ENCODE measurements around the gene CCNY. TPM values are rescaled to one million over a fixed set of nuclear protein-coding genes. Genes with fewer than 3 reads are reported as not detected.

The CCNY gene
- total and polyA plus RNA-seq, 2 donors (not counting 1 experiment from before 2014, with no cell fraction given) = 34.1 to 64.9 TPM

DNA sequence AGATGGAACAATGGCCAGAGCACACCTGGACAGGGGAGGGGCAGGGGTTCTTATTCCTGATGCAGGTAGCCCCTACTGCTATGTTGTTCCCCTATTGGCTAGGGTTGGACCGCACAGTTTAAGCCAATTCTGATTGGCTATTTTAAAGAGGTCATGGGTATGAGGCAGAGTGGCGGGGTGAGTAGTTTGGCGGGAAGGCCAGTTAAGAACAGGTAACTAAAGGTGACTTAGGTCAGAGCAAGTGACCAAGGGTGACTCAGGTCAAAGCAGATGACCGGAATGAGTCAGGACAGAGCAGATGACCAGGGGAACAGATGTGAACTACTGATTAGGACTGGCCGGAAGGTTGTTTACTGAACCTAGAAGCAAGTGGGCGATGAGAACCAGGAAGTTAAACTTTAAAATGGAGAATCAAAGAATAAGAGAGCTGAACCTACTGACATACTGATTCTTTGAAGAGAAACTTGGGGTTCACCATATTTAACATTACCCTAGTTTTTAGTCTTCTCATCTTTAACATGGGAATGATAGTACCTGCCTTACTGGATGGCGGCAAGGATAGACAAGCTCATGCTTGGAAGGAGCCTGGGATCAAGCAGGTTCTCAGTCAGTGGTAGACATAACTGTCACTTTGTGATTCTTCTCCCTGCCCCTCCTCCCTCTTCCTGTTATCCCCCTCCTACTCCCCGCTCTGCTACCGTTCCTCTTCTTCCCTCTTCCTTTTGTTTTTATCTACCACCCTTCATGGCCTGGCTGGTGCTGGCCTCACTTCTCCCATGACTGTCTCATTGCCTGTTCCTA is 55.0 kb downstream of the CCNY start:
- Histone ChIP-seq H3K9ac (ENCODE audit: low read length) (no peak overlapping the region), H3K4me2 (replicated peaks; ENCODE audit: low read depth, low read length, poor library complexity, severe bottlenecking) (no peak overlapping the region), H4K20me1 (ENCODE audit: control insufficient read depth, insufficient read depth, low read length, poor library complexity, severe bottlenecking) (peaks cover 83% of the 10 kb centered on the region), H3K4me3 (ENCODE audit: control extremely low read depth in 1 of 5, extremely low read depth in 1 of 5, insufficient read depth in 1 of 5, low read depth in 2 of 5, low read length in 4 of 5) (no peak overlapping the region), H3K4me1 (ENCODE audit: control insufficient read depth in 2 of 2, insufficient read depth in 2 of 2, low read length in 2 of 2) (peaks cover 10 to 15% of the 10 kb centered on the region in 2 donors), H2AFZ (ENCODE audit: insufficient read depth, low read depth, low read length, poor library complexity, severe bottlenecking) (no peak overlapping the region), H3K27me3 (replicated peaks in 1 of 4; ENCODE audit: control extremely low read depth in 1 of 4, control insufficient read depth in 3 of 4, insufficient read depth in 4 of 4, low read length in 3 of 4) (no peaks in the 10 kb centered on the region), H3K27ac (ENCODE audit: low read length in 2 of 2) (no peak overlapping the region), H3K36me3 (replicated peaks in 1 of 2; ENCODE audit: control extremely low read depth in 1 of 2, control insufficient read depth in 1 of 2, extremely low read depth in 1 of 2, insufficient read depth in 2 of 2, low read length in 1 of 2) (no peaks in the 10 kb centered on the region), H3K9me3 (ENCODE audit: control extremely low read depth in 1 of 3, control insufficient read depth in 2 of 3, insufficient read depth in 1 of 3, low read length in 2 of 3) (peaks cover 6 to 26% (median 21%) of the 10 kb centered on the region in 3 donors), H3K79me2 (ENCODE audit: control insufficient read depth, insufficient read depth, low read length) (peaks cover 100% of the 10 kb centered on the region)
- peaks cover 68% of the 10 kb centered on the region for H3K4me1 Mint-ChIP-seq
- 78% methylated on average over 6 of the region's 9 CpGs for WGBS (ENCODE audit: insufficient coverage)
- no peak overlapping the region for H3K27ac Mint-ChIP-seq
- no peaks in the 10 kb centered on the region for H3K27me3 Mint-ChIP-seq
- CTCF ChIA-PET = interaction anchor here (1.4 kb wide), 1 partner anchor 171 kb away, joined by 5 read pairs; no protein-coding TSS in a partner anchor
- intact Hi-C loops (cut with micrococcal nuclease) = no loop called here
- no peak overlapping the region for H3K4me3 Mint-ChIP-seq
- TF ChIP-seq, protein P1, sequence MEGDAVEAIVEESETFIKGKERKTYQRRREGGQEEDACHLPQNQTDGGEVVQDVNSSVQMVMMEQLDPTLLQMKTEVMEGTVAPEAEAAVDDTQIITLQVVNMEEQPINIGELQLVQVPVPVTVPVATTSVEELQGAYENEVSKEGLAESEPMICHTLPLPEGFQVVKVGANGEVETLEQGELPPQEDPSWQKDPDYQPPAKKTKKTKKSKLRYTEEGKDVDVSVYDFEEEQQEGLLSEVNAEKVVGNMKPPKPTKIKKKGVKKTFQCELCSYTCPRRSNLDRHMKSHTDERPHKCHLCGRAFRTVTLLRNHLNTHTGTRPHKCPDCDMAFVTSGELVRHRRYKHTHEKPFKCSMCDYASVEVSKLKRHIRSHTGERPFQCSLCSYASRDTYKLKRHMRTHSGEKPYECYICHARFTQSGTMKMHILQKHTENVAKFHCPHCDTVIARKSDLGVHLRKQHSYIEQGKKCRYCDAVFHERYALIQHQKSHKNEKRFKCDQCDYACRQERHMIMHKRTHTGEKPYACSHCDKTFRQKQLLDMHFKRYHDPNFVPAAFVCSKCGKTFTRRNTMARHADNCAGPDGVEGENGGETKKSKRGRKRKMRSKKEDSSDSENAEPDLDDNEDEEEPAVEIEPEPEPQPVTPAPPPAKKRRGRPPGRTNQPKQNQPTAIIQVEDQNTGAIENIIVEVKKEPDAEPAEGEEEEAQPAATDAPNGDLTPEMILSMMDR (IDR thresholded peaks at IDR 0.05) = no peak
- TF ChIP-seq EZH2 (IDR thresholded peaks at IDR 0.05; ENCODE audit: borderline replicate concordance, insufficient read depth, low read depth, low read length, poor library complexity, severe bottlenecking) = no peak
- no peak for ATAC-seq (ENCODE audit: low read depth)
- POLR2A ChIA-PET = no interaction called here
- no peak for DNase-seq
- peaks cover 17% of the 10 kb centered on the region for H3K9me3 Mint-ChIP-seq (ENCODE audit: insufficient read depth)

DNA sequence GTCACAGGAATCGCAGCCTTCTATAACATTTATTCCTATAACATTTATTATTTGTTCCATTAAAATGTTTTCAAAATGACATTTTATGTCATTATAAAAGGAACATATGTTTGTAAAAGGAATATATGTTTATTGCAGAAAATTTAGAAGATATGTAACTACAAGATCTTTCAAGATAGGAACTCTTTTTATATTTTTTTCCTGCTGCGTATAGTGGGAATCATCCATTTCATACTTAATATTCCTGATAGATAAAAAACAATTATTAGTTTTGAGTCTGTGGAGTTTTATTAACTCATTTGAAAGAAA is 55.6 kb downstream of the CCNY start:
- DNase-seq (no peak), ATAC-seq (ENCODE audit: low read depth) (no peak)
- Histone ChIP-seq H3K4me2 (replicated peaks; ENCODE audit: low read depth, low read length, poor library complexity, severe bottlenecking) (no peak overlapping the region), H3K4me3 (ENCODE audit: control extremely low read depth in 1 of 5, extremely low read depth in 1 of 5, insufficient read depth in 1 of 5, low read depth in 2 of 5, low read length in 4 of 5) (no peak overlapping the region), H3K9ac (ENCODE audit: low read length) (no peak overlapping the region), H3K27ac (ENCODE audit: low read length in 2 of 2) (no peak overlapping the region), H3K4me1 (ENCODE audit: control insufficient read depth in 2 of 2, insufficient read depth in 2 of 2, low read length in 2 of 2) (peaks cover 7 to 18% of the 10 kb centered on the region in 2 donors), H3K36me3 (replicated peaks in 1 of 2; ENCODE audit: control extremely low read depth in 1 of 2, control insufficient read depth in 1 of 2, extremely low read depth in 1 of 2, insufficient read depth in 2 of 2, low read length in 1 of 2) (no peaks in the 10 kb centered on the region), H4K20me1 (ENCODE audit: control insufficient read depth, insufficient read depth, low read length, poor library complexity, severe bottlenecking) (peaks cover 83% of the 10 kb centered on the region), H3K9me3 (ENCODE audit: control extremely low read depth in 1 of 3, control insufficient read depth in 2 of 3, insufficient read depth in 1 of 3, low read length in 2 of 3) (peaks cover 6 to 26% (median 21%) of the 10 kb centered on the region in 3 donors), H2AFZ (ENCODE audit: insufficient read depth, low read depth, low read length, poor library complexity, severe bottlenecking) (no peak overlapping the region), H3K79me2 (ENCODE audit: control insufficient read depth, insufficient read depth, low read length) (peaks cover 100% of the 10 kb centered on the region), H3K27me3 (replicated peaks in 1 of 4; ENCODE audit: control extremely low read depth in 1 of 4, control insufficient read depth in 3 of 4, insufficient read depth in 4 of 4, low read length in 3 of 4) (no peaks in the 10 kb centered on the region)
- WGBS (ENCODE audit: insufficient coverage) = no CpG with 5 or more reads among the region's 2 CpGs
- Mint-ChIP-seq H3K4me3 (no peak overlapping the region), H3K9me3 (ENCODE audit: insufficient read depth) (peaks cover 17% of the 10 kb centered on the region), H3K27ac (no peak overlapping the region), H3K4me1 (peaks cover 63% of the 10 kb centered on the region), H3K27me3 (no peaks in the 10 kb centered on the region)
- intact Hi-C loops (cut with micrococcal nuclease) = no loop called here
- no peak for TF ChIP-seq EZH2 (IDR thresholded peaks at IDR 0.05; ENCODE audit: borderline replicate concordance, insufficient read depth, low read depth, low read length, poor library complexity, severe bottlenecking)
- TF ChIP-seq, protein P1 (IDR thresholded peaks at IDR 0.05) = no peak
- ChIA-PET CTCF (interaction anchor here (1.4 kb wide), 1 partner anchor 171 kb away, joined by 5 read pairs; no protein-coding TSS in a partner anchor), POLR2A (no interaction called here)
